Ishikawa (cell line): ENCODE measurements around the gene RDH8.

Experiments used
- CEBPB ChIP-seq: IDR thresholded peaks from 2 replicates; pipeline ENCODE4 v1.6.1; 2012
- CREB1 ChIP-seq: IDR thresholded peaks from 2 replicates; pipeline ENCODE4 v1.6.1; 2012; ENCODE audit warnings: low read depth
- EGR1 ChIP-seq: IDR thresholded peaks from 2 replicates; pipeline ENCODE4 v1.6.1; 2012
- EP300 ChIP-seq: IDR thresholded peaks from 2 replicates; pipeline ENCODE4 v1.6.1; 2012; ENCODE audit warnings: borderline replicate concordance
- FOXM1 ChIP-seq: IDR thresholded peaks from 2 replicates; pipeline ENCODE4 v1.6.1; 2012; ENCODE audit warnings: low read depth, borderline replicate concordance
- NFIC ChIP-seq: IDR thresholded peaks from 2 replicates; pipeline ENCODE4 v1.6.1; 2012
- RAD21 ChIP-seq: IDR thresholded peaks from 2 replicates; pipeline ENCODE4 v1.6.1; 2012; ENCODE audit warnings: low read depth
- TAF1 ChIP-seq: IDR thresholded peaks from 2 replicates; pipeline ENCODE4 v1.6.1; 2012; ENCODE audit warnings: low read depth, mild to moderate bottlenecking
- TCF12 ChIP-seq: IDR thresholded peaks from 2 replicates; pipeline ENCODE4 v1.6.1; 2012; ENCODE audit warnings: low read depth
- TEAD4 ChIP-seq: IDR thresholded peaks from 2 replicates; pipeline ENCODE4 v1.6.1; 2012
- YY1 ChIP-seq: IDR thresholded peaks from 2 replicates; pipeline ENCODE4 v1.6.1; 2012; ENCODE audit warnings: low read depth
- ZBTB7A ChIP-seq: IDR thresholded peaks from 2 replicates; pipeline ENCODE4 v1.6.1; 2012; ENCODE audit warnings: low read depth
- TF ChIP-seq, protein P1 (sequence below): IDR thresholded peaks from 2 replicates; pipeline ENCODE4 v1.6.1; 2012
- TF ChIP-seq, protein P2 (sequence below): IDR thresholded peaks from 2 replicates; pipeline ENCODE4 v1.6.1; 2012; ENCODE audit warnings: low read depth, mild to moderate bottlenecking
- TF ChIP-seq, protein P3 (sequence below): IDR thresholded peaks from 2 replicates; pipeline ENCODE4 v1.6.1; 2012

The RDH8 gene

DNA sequence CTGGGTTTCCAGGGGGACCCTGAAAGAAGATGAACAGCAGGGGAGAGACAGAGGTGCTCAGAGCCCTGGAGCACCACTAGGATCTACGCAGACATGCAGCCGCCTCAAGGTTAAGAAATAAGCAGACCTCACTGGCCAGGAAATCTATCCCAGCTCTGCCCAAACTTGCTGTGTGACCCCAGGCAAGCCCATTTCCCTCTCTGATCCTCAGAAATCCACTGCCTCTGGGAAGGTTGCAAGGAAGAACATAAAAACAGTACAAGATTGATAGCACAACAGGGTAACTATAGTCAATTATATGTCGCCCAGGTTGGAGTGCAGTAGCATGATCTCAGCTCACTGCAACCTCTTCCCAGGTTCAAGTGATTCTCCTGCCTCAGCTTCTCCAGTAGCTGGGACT is 23.8 kb upstream of the RDH8 start:
- TF ChIP-seq YY1: no peak
- no peak for TF ChIP-seq NFIC
- TF ChIP-seq TCF12: no peak
- TF ChIP-seq, protein P1, sequence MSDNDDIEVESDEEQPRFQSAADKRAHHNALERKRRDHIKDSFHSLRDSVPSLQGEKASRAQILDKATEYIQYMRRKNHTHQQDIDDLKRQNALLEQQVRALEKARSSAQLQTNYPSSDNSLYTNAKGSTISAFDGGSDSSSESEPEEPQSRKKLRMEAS: no peak
- TF ChIP-seq, protein P2, sequence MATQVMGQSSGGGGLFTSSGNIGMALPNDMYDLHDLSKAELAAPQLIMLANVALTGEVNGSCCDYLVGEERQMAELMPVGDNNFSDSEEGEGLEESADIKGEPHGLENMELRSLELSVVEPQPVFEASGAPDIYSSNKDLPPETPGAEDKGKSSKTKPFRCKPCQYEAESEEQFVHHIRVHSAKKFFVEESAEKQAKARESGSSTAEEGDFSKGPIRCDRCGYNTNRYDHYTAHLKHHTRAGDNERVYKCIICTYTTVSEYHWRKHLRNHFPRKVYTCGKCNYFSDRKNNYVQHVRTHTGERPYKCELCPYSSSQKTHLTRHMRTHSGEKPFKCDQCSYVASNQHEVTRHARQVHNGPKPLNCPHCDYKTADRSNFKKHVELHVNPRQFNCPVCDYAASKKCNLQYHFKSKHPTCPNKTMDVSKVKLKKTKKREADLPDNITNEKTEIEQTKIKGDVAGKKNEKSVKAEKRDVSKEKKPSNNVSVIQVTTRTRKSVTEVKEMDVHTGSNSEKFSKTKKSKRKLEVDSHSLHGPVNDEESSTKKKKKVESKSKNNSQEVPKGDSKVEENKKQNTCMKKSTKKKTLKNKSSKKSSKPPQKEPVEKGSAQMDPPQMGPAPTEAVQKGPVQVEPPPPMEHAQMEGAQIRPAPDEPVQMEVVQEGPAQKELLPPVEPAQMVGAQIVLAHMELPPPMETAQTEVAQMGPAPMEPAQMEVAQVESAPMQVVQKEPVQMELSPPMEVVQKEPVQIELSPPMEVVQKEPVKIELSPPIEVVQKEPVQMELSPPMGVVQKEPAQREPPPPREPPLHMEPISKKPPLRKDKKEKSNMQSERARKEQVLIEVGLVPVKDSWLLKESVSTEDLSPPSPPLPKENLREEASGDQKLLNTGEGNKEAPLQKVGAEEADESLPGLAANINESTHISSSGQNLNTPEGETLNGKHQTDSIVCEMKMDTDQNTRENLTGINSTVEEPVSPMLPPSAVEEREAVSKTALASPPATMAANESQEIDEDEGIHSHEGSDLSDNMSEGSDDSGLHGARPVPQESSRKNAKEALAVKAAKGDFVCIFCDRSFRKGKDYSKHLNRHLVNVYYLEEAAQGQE: no peak
- TF ChIP-seq, protein P3, sequence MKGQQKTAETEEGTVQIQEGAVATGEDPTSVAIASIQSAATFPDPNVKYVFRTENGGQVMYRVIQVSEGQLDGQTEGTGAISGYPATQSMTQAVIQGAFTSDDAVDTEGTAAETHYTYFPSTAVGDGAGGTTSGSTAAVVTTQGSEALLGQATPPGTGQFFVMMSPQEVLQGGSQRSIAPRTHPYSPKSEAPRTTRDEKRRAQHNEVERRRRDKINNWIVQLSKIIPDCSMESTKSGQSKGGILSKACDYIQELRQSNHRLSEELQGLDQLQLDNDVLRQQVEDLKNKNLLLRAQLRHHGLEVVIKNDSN: no peak
- no peak for TF ChIP-seq FOXM1
- no peak for TF ChIP-seq RAD21
- TF ChIP-seq TEAD4: no peak
- TF ChIP-seq EGR1: no peak
- TF ChIP-seq TAF1: no peak
- no peak for TF ChIP-seq CREB1
- no peak for TF ChIP-seq EP300
- no peak for TF ChIP-seq CEBPB
- no peak for TF ChIP-seq ZBTB7A

DNA sequence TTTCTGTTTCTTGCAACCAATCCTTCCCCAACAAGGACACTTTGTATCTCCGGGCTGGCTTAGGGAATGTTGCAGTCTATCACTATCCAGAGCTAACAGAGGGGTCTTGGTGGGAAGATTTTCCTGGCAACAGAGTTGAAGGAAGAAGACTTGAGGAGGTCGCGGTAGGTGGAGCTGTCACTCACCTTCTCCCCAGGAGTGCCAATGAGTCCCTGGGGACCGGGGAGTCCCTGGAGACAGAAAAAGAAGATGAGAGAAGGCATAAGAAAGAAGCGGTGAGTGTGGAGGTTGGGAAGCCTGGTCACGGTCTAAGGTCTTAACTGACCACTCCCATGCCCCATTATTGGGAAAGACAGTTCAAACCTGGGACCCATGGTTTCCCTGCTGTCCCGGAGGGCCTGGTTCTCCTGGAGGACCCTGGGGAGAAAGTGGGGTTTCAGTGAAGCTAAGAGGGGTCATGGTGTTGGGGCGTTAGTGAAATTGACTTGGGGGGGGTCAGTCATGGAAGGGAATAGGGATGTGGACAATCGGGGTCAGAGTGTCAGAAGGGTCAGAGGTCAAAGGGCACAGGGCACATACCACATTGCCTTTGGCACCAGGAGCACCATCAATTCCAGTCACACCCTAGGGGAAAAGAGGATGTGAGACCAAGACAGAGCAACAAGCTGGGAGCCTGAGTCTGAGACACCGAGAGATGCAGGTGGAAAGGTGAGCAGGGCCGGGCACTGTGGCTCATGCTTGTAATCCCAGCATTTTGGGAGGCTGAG is 21.7 kb upstream of the RDH8 start:
- no peak for TF ChIP-seq FOXM1
- TF ChIP-seq RAD21: no peak
- TF ChIP-seq NFIC: no peak
- TF ChIP-seq, protein P2: no peak
- no peak for TF ChIP-seq CEBPB
- no peak for TF ChIP-seq ZBTB7A
- TF ChIP-seq, protein P1: no peak

DNA sequence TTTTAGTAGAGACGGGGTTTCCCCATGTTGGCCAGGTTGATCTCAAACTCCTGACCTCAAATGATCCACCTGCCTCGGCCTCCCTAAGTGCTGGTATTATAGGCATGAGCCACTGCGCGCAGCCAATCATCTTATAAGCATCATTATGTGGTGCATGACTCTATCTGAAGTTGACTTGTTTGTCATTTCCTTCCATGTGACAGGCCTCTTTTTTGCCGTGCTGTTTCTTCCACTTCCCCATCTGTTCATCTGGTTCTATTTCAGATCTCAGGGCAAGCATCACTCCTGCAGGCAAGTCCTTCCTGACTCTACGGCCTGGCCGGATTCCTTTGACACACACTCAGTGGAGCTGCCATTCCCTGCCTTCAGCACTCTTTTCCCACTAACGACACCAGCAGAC is 18.2 kb upstream of the RDH8 start:
- TF ChIP-seq TAF1: no peak
- TF ChIP-seq YY1: no peak
- no peak for TF ChIP-seq NFIC
- TF ChIP-seq EGR1: no peak
- no peak for TF ChIP-seq EP300
- TF ChIP-seq CREB1: no peak
- TF ChIP-seq RAD21: no peak

DNA sequence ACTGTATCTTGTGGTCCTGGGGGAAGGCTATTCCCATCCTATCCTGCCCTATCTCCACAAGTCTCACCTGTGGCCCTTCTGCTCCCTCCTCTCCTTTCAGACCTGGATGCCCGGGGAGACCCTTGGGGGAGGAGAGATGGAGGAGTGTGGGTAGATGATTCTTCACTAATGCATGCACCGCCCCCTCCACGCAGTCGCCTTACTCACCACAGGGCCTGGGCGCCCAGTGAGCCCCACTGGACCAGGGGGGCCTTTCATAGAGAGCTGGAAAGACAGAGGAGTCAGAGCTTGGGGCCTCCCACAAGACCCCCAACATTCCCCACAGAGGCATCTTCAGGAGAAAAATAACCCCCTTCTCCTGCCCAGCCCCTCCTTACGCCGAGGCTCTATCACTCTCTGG is 17.3 kb upstream of the RDH8 start:
- TF ChIP-seq TCF12 (no peak), EP300 (no peak), EGR1 (no peak), CREB1 (no peak), TEAD4 (no peak)
- TF ChIP-seq, protein P3: no peak

DNA sequence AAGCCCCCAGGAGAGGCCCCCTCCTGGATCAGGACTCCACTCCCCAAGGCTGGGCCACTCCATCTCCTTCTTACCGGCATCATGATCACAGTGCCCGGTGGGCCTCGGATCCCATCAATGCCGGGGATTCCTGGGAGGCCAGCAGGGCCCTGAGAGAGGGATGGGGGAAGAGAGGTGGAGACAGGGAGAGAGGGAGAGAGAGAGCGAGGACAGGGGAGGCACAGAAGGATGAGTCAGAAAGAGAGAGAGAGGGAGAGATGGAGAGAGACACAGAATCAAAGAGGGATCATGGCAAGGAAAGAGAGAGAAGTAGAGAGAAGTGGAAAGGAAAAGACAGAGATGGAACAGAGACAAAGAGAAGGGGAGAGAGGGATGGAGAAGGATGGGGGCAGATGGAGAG is 16.7 kb upstream of the RDH8 start:
- no peak for TF ChIP-seq EGR1
- TF ChIP-seq RAD21: no peak
- TF ChIP-seq, protein P3: no peak
- no peak for TF ChIP-seq FOXM1
- TF ChIP-seq NFIC: no peak
- no peak for TF ChIP-seq ZBTB7A
- TF ChIP-seq YY1: no peak

DNA sequence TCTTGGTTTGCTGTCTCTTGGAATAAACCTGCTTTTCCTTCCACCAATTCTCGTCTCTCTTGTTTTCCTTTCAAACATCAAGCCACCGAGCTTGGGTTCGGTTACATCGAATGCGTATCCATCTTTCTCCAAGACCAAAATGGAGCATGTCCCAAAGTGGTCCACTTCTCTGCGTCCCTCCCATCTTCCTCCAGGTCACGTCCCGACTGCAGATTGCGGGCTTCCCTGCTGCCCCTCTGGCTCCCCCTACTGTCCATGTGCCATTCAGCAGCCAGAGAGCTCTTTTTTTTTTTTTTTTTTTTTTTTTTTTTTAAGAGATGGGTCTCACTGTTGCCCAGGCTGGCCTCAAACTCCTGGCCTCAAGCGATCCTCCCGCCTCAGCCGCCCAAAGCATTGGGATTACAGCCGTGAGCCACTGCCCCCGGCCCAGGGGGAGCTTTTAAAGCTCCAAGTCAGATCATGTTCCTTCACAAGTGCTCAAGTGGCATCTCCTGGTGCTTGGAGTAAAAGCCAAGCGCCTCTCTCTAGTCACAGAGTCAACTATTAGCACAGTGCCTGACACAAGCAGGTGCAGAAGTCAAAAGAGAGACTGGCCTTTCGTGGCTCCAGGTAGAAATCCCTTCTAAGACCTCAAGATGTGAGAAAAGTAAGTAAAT is 13.0 kb upstream of the RDH8 start:
- TF ChIP-seq TCF12 (no peak), RAD21 (peak; percentile 77), TEAD4 (no peak), FOXM1 (no peak)
- TF ChIP-seq, protein P3: 0 out of 2 replicates have a peak, but pooled peaks have one; percentile 5
- TF ChIP-seq, protein P1: no peak
